Thymus (tissue), 11 donors: ENCODE measurements around the gene MFSD2B. TPM values are rescaled to one million over a fixed set of nuclear protein-coding genes. Genes with fewer than 3 reads are reported as not detected.
"Not testable (repeated sequence)": the region's sequence is repeated elsewhere in the genome, so short reads cannot be mapped to it uniquely, and the experiment has no call there.

Experiments
- DNase-seq, 9 donors: peaks; one replicate each; pipeline ENCODE4 v3.0.0-alpha.2; 2013; ENCODE audit warnings: low spot score in 9 of 9, low read depth in 6 of 9, missing footprints in 1 of 9
- H3K27ac ChIP-seq, 2 donors: one replicate each; pipeline ENCODE4 v1.5.1; 2013; ENCODE audit warnings: control low read depth in 1 of 2, low read depth in 1 of 2, low read length in 1 of 2, mild to moderate bottlenecking in 1 of 2, moderate library complexity in 1 of 2
- H3K27me3 ChIP-seq, 2 donors: one replicate each; pipeline ENCODE4 v1.5.1; 2013; ENCODE audit warnings: low read length in 1 of 2; ENCODE audit not compliant: control insufficient read depth in 2 of 2, insufficient read depth in 1 of 2
- H3K36me3 ChIP-seq, 2 donors: one replicate each; pipeline ENCODE4 v1.5.1; 2013; ENCODE audit warnings: low read length in 1 of 2, mild to moderate bottlenecking in 1 of 2, moderate library complexity in 1 of 2; ENCODE audit not compliant: control insufficient read depth in 2 of 2, insufficient read depth in 2 of 2
- H3K4me1 ChIP-seq, 2 donors: one replicate each; pipeline ENCODE4 v1.5.1; 2013; ENCODE audit warnings: low read length in 2 of 2; ENCODE audit not compliant: control insufficient read depth in 2 of 2, insufficient read depth in 2 of 2
- H3K4me3 ChIP-seq, 2 donors: one replicate each; pipeline ENCODE4 v1.5.1; 2013; ENCODE audit warnings: low read length in 2 of 2, control low read depth in 1 of 2, mild to moderate bottlenecking in 1 of 2
- H3K9me3 ChIP-seq, 2 donors: one replicate each; pipeline ENCODE4 v1.5.1; 2013; ENCODE audit warnings: low read length in 1 of 2, mild to moderate bottlenecking in 1 of 2; ENCODE audit not compliant: control insufficient read depth in 2 of 2, insufficient read depth in 1 of 2
- WGBS: extraction: QIAGEN DNeasy Blood & Tissue Kit; methylation state at CpG from one replicate; pipeline ENCODE4 v1.1.7; 2013; 5-methylcytosine and 5-hydroxymethylcytosine counted together
- polyA plus RNA-seq: library from polyadenylated mRNA; stranded (reverse); fragments of 200-250 nt; gene quantifications from one replicate; pipeline ENCODE4 v1.2.3, GENCODE V29; 2013
- total RNA-seq: library from RNA; stranded (reverse); fragments of 120-200 nt; gene quantifications from one replicate; pipeline ENCODE4 v1.2.4, GENCODE V29; 2013
- donor health status: healthy.

Gene MFSD2B
- total and polyA plus RNA-seq, 2 donors = 0.19 to 0.21 TPM

DNA sequence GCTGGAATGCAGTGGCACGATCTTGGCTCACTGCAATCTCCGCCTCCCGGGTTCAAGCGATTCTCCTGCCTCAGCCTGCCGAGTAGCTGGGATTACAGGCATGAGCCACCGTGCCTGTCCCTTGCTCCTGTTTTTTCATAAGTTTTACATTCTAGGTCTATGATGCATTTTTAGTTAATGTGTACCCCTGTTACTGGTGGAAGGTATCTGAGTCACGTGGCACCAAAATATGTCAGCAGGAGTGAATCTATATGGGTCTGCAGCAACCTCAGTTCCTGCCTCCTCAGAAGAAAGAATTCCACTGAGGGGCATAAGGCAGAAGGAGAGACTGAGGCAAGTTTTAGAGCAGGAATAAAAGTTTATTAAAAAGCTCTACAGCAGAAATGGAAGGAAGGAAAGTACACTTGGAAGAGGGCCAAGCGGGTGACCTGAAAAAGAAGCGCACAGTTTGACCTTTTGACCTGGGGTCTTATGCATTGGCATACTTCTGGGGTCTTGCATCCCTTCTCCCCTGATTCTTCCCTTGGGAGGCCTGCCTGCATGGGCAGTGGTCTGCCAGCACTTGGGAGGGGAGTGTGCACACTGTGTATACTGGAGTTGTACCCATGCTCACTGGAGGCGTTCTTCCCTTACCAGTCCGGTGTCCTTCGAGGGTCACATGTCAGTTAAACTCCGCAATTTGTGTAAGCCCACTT is 1.1 kb upstream of the MFSD2B start:
- no peak for DNase-seq
- Histone ChIP-seq H3K27me3 (peaks cover 12 to 36% of the 10 kb centered on the region in 2 donors), H3K4me1 (peaks cover 7 to 10% of the 10 kb centered on the region in 2 donors), H3K27ac (no peak overlapping the region), H3K9me3 (peaks cover 0 to 6% of the 10 kb centered on the region in 2 donors), H3K4me3 (no peak overlapping the region), H3K36me3 (no peaks in the 10 kb centered on the region)
- WGBS = 91% methylated on average over 13 of the region's 13 CpGs

DNA sequence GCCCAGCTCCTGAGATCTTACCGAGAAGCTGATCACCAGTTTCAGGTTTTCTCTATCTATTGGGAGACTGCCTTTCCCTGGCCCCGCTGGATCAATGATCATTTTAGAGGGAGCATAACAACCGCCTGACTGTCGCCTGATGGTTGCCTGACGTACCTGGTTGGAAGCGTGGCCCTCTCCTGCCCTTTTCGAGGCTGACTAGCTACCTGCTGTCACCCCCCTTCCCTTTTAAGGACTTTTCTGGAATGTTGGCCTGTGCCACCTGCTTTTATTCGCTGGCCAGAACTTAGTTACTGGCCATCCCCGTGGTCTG is 562 bp upstream of the MFSD2B start:
- 85% methylated on average over 9 of the region's 9 CpGs for WGBS
- Histone ChIP-seq H3K27me3 (peaks cover 12 to 36% of the 10 kb centered on the region in 2 donors), H3K4me3 (no peak overlapping the region), H3K27ac (no peak overlapping the region), H3K36me3 (no peaks in the 10 kb centered on the region), H3K9me3 (peaks cover 0 to 6% of the 10 kb centered on the region in 2 donors), H3K4me1 (peaks cover 7 to 10% of the 10 kb centered on the region in 2 donors)
- DNase-seq = no peak

DNA sequence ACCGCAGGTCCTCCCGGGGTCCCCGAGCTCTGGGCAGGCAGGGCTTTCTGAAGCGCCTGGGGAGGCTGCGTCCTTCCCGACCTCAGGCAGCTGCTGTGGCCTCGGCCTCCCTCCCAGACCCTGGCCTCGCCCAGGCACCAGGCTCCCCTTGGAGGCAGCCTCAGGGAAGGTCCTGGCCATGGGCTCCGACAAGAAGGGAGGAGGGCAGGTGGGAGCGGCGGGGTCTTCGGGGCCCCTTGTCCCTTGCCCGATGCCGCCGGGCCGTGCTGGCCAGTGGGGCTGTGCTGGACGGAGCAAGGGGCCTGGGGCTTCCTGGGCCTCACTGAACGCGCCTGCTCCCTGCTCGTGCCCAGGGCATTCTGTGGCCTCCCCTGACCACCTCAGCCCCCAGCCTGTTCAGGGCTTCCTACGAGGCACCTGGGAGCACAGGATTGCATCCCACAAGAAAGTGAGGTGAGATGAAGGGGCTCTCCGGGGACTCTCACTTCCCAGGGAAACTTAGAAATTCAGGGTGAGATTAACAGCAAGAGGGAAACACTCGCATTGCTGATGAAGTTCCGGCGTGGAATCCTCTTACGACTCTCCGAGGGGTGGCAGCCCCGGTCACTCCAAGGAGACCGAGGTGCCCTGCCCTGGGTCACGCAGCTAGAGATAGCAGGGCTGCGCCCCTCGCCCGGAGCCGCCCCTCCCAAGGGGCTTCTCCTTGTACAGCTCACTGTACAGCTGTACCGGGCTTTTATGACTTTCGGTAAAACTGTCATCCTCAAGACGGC is 778 bp downstream of the MFSD2B start:
- Histone ChIP-seq H3K4me3 (peak overlapping the region; percentile 24 to 47), H3K27me3 (peaks cover 12 to 36% of the 10 kb centered on the region in 2 donors), H3K36me3 (no peaks in the 10 kb centered on the region), H3K9me3 (peaks cover 0 to 6% of the 10 kb centered on the region in 2 donors), H3K4me1 (peaks cover 7 to 10% of the 10 kb centered on the region in 2 donors), H3K27ac (peak overlapping the region in 1 of 2 donors; percentile 11)
- no peak for DNase-seq
- WGBS = 67% methylated on average over 37 of the region's 37 CpGs

DNA sequence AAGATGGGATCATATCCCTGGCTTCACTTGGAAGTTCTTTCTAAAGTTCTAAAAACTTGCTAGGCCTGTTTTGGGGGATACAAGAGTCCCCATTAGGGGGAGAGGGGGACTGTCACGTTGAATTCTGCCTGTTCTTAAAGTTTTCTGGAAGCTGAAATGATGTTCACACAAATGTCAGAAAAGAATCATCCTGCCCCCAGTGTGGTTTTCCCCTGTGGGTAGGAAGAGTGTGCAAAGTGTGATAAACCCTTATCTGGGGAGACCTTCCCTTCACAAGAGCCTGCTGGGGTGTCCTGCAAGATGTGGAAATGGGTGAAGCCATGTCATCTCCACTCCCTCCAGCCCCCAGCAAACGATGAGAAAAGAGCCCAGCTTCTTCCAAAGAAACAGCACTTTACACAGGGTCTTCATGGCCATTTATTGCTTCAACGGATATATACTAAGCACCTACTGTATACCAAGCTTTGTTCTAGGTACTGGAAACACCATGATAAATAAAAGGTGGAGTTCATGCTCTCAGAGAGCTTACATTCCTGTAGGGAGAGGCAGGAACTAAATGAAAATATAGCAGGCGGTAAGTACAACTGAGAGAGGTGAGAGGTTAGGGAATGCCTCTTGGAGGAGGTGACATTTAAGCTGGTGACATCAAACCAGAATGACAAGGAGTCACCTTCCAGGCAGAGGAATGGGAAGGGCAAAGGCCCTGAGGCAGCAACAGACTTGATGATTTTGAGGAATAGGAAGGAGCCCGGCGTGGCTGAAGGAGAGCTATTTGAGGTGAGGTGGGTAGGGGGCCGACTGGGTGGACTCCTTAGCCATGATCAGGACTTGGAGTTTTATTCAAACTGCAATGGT is 1.6 kb downstream of the MFSD2B start:
- H3K4me3 ChIP-seq = no peak overlapping the region
- 56% methylated on average over 7 of the region's 7 CpGs for WGBS
- peaks cover 7 to 10% of the 10 kb centered on the region in 2 donors for H3K4me1 ChIP-seq
- no peak overlapping the region for H3K27ac ChIP-seq
- H3K27me3 ChIP-seq = peaks cover 12 to 36% of the 10 kb centered on the region in 2 donors
- DNase-seq = no peak
- peaks cover 0 to 6% of the 10 kb centered on the region in 2 donors for H3K9me3 ChIP-seq
- H3K36me3 ChIP-seq = no peaks in the 10 kb centered on the region

DNA sequence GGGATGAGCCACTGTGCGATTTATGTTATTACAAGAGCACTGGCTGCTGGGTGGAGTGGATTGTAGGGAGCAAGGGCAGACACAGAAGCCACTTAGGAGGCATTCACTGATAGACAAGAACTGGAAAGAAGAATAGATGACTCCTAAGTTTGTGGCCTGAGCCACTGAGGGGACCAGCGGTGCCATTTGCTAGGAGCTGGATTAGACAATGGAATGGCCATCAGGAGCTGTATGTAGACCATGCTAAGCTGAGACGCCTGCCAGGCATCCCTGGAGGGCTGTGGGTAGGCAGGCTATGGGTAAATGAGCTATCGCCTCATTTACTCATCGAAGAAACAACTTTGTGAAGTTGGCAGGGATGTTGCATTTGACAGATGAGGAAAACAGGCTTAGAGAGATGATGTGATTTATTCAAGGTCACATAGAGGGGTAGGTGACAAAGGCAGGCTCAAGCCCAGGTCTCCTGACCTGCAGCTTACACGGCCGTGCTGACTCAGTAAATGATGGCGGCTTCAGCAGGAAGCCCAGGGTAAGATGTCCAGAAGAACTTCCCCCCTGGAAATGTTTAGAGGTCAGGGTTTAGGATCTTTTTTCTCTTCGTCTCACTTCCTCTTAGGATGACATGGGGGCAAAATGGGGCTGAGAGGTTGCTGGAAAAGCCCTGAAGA is 2.8 kb downstream of the MFSD2B start:
- peaks cover 7 to 14% of the 10 kb centered on the region in 2 donors for H3K4me1 ChIP-seq
- H3K4me3 ChIP-seq = no peak overlapping the region
- peaks cover 12 to 36% of the 10 kb centered on the region in 2 donors for H3K27me3 ChIP-seq
- peaks cover 0 to 6% of the 10 kb centered on the region in 2 donors for H3K9me3 ChIP-seq
- H3K36me3 ChIP-seq = no peaks in the 10 kb centered on the region
- no peak overlapping the region for H3K27ac ChIP-seq
- WGBS = 89% methylated on average over 9 of the region's 9 CpGs
- no peak for DNase-seq

DNA sequence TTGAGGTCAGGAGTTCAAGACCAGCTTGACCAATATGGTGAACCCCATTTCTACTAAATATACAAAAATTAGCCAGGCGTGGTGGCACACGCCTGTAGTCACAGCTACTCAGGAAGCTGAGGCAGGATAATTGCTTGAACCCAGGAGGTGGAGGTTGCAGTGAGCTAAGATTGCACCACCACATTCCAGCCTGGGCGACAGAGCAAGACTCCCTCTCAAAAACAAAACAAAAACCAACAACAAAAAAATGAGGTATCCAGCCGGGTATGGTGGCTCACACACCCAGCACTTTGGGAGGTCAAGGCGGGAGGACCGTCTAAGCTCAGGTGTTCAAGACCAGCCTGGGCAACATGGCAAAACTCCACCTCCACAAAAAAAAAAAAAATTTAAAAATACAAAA is 5.0 kb downstream of the MFSD2B start:
- H3K36me3 ChIP-seq, H3K4me3 ChIP-seq, H3K27ac ChIP-seq, H3K9me3 ChIP-seq, DNase-seq: not testable (repeated sequence)
- 97% methylated on average over 6 of the region's 6 CpGs for WGBS
- Histone ChIP-seq H3K27me3 (peaks cover 7 to 24% of the 10 kb centered on the region in 2 donors), H3K4me1 (peaks cover 4 to 12% of the 10 kb centered on the region in 2 donors)

DNA sequence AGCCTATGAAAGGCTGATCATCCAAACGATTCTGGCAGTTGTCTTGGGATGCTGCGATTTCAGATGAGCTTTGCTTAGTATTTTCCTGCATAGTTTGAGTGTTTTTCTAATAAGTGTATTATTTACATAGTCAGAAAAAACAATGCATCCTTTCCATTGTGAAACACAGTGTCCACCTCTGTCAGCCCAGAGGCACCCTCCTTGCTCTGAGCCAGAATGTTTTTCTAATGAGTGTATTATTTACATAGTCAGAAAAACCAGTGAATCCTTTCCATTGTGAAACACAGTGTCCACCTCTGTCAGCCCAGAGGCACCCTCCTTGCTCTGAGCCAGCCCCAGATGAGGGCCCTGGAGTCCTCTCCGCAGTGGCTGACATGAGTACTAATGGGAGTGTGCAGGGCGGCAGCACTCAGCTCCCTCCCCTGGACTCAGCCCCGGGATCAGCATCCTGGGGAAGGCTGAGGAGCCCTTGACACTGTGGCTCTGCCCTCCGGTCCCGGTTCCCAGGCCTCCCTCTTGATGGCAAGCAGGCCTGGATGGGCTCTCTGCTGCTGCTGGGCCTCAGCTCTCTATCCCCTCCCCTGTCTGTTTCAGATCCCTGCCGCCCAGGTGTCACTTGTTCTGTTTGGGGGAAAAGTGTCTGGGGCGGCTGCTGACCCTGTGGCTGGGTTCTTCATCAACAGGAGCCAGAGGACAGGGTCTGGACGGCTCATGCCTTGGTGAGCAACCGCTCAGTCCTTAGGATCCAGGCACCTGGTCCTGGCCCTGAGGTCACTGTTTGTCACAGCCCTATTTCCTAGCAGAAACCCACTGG is 5.9 kb downstream of the MFSD2B start:
- WGBS = 96% methylated on average over 11 of the region's 11 CpGs

DNA sequence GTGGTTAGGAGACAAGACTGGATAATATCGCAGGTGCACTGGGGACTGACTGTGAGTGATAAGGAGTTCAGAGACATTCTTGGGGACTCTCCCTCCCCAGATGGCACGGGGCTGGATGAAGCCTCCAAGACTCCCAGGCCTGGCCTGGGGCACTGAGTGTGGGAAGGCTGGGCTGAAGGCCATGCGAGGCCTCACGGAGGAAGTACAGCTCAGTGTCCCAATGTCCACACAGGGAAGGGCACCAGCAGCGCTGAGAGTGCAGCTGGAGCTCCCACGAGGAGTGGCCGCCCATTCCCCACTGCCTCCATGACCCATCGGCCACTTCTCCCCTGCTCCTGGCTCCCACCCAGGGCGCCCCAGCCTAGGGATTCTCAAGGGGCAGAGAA is 6.5 kb downstream of the MFSD2B start:
- no peaks in the 10 kb centered on the region for H3K9me3 ChIP-seq
- WGBS = 95% methylated on average over 9 of the region's 9 CpGs
- H3K27ac ChIP-seq = no peak overlapping the region

More for the DNA sequence above, 5.9 kb downstream of the MFSD2B start:
- no peak overlapping the region for H3K4me3 ChIP-seq
- H3K27ac ChIP-seq = no peak overlapping the region
- DNase-seq = no peak
- H3K27me3 ChIP-seq = peaks cover 1 to 15% of the 10 kb centered on the region in 2 donors
- H3K36me3 ChIP-seq = no peaks in the 10 kb centered on the region
- H3K4me1 ChIP-seq = peaks cover 0 to 5% of the 10 kb centered on the region in 2 donors
- H3K9me3 ChIP-seq = no peaks in the 10 kb centered on the region

More for the DNA sequence above, 6.5 kb downstream of the MFSD2B start:
- peaks cover 0 to 9% of the 10 kb centered on the region in 2 donors for H3K27me3 ChIP-seq
- H3K36me3 ChIP-seq = no peaks in the 10 kb centered on the region
- peaks cover 0 to 4% of the 10 kb centered on the region in 2 donors for H3K4me1 ChIP-seq
- DNase-seq = no peak
- no peak overlapping the region for H3K4me3 ChIP-seq
